IPS-NIHi7 (cell line): ENCODE results near the gene HIVEP3.
"Not testable (repeated sequence)": the region's sequence is repeated elsewhere in the genome, so short reads cannot be mapped to it uniquely, and the experiment has no call there.

Source experiments
- DNase-seq: peaks from one replicate; pipeline ENCODE4 v3.0.0; 2012; ENCODE audit warnings: mixed read lengths; ENCODE audit errors: extremely low spot score

The HIVEP3 gene

DNA sequence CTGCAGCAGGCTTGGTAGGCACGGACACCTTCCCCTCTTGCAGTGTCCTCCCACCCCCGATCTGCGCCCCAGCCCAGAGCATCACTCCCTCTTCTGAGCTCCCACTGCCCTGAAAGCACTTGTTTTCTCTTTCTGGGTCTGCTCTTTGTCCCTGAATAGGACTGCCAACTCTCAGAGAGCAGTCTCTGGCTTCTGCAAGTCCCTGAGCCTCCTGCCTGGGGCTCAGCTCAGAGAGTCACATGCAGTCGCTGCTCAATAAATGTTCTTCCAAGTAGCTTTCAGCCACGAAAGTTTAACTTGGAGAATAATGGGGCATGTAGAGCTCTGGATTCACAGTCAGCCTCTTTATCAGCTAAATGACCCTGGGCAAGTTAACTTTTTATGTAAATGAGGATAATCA lies 205.6 kb downstream of the HIVEP3 start:
- no peak for DNase-seq

DNA sequence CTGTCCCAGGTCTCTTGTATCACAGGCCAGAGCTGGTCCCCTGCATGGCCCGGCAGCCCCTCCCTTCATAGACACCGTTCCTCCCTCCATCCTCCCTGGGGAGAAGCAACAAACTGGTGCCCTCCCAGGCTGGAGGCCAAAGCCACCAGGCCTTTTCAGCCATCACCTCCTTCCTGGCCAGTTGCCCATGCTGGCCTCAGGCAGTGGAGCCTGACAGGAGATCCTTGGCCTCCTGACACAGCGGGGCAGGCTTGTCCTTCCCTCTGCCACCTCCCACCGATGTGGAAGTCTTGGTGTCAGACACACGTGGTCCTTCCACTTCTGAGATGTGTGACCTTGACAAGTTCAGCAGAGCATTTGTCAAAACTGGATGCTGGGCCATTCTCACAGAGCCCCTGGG lies 206.0 kb downstream of the HIVEP3 start:
- DNase-seq = no peak

GRCh38 chr1:41712081-41712480 lies 206.6 kb downstream of the HIVEP3 start:
- no peak for DNase-seq

- no peak for DNase-seq
These were observed 207.1 kb downstream of the HIVEP3 start for GRCh38 chr1:41711581-41711980.

DNA sequence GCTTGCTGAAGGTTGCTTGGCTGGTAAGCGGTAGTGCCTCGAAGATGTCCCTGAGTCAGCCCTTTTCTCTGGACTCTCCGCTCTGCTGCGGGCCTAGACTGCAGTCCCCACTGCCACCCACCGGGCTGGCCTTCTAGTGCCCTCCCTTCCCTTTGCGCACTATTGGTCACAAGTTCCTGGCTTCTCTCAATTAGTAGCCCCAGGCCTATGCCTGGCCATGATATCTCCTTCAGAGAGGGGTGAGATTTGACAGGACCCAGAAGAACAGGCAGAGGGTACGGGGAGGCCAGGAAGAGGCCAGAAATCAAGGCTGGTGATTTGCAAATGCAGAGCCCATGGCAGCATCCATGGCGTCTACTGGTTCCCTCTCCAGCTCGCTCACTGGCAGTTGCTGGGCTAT lies 207.7 kb downstream of the HIVEP3 start:
- no peak for DNase-seq

DNA sequence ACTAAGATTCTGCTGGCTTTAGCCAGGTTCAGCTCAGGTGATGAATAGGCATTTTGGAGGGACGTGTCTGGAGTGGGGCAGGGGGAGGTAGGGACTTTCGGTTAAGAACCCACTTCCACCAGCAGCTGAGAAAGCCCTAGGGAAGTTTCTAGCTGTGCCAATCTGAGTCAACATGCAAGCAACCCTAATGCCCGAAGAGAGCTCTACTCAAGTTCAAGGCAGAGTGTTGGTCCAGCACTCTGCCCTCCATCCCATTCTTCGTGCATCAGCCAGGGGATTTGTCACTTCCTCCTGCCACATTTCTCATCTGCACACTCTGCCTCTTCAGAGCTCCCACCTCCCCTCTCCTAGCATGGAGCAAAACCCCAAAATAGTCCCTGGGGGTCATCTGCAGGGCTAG lies 208.8 kb downstream of the HIVEP3 start:
- DNase-seq = no peak

- DNase-seq = no peak
These were observed 209.4 kb downstream of the HIVEP3 start for GRCh38 chr1:41709331-41709730.

- no peak for DNase-seq
These were observed 210.4 kb downstream of the HIVEP3 start for GRCh38 chr1:41708332-41708731.

GRCh38 chr1:41707793-41708192 lies 210.9 kb downstream of the HIVEP3 start:
- no peak for DNase-seq

- no peak for DNase-seq
These were observed 212.9 kb downstream of the HIVEP3 start for GRCh38 chr1:41705798-41706197.

- DNase-seq = no peak
These were observed 214.5 kb downstream of the HIVEP3 start for GRCh38 chr1:41704196-41704595.

DNA sequence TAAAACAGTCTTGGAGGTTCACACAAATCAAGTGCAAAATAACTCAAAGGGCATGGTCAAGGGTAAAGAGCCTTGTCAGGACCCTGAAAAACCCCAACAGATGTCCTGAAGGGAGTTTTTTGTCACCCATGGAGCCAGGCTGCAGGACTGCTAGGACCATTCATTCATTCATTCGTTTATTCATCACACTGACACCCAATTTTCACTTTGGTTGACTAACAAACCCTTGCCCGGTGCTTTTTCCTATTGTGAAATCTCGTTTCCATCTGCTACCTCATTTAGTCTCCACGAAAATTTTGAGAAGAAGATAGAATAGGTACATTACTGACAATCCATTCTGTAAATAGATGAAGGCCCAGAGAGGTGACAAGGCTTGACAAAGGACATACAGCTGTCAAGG lies 216.0 kb downstream of the HIVEP3 start:
- DNase-seq = no peak

GRCh38 chr1:41700986-41701535 lies 217.7 kb downstream of the HIVEP3 start:
- no peak for DNase-seq

- no peak for DNase-seq
These were observed 218.1 kb downstream of the HIVEP3 start for GRCh38 chr1:41700581-41700980.

DNA sequence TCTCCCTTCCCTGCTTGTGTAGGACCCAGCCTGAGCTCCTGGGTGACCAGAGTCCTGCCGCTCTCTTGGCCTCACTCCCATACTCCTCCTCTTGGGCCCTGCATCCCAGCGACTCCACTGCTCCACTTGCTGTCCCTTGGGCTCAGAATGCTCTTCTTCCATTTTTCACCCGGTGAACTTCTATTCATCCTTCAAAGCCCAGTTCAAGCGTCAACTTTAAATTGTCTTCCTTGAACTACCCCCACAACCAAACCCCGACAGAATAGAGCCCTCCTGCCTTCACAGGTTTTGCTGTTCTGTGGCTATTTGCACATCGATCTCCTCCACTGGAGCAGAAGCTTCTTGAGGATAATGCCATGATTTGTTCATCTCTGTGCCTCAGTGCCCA lies 218.9 kb downstream of the HIVEP3 start:
- DNase-seq = no peak

DNA sequence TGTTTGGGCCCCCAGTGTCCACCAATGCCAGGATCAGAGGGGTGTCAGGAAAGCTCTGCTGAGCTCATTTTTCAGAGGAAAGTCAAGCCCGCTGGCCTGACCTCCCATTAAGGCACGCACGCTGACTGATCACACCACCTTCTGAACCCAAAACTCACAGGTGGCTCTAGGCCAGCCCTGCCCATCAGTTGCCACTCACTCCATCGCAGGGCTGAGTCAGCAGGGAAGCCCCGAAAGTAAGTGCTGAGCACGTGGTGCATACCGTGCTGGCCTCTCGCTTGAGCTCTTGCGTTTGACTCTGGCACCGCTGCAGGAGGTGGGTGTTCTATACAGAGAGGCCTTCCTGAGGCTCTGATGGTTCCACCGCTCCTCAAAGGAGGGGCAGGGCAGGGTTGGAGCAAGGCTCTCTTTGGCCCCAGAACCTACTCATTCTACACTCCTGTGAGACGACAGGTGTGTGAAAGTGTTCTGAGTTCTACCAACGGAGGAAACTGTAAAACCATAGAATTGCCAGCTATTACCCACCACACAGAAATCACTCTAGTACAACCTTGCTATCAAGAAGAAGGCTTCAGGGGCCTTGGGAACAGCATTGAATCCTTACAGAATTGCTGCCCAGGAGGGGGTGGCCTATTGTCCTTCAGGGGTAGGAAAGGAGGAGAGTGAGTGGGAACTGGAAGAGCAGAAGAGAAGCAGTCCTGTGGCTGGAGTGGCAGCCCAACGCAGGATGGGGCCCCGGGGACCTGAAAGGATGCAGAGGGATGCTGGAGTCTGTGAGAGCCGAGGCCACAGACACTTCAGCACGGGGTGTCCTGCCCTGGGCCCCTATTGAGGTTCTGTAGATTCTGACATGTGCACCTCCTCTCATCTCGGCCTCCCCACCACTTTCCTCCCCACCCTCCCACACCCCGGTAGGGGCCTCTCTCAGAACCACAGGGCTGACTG lies 219.5 kb downstream of the HIVEP3 start:
- DNase-seq = no peak

- DNase-seq = no peak
These were observed 222.3 kb downstream of the HIVEP3 start for GRCh38 chr1:41696381-41696780.

DNA sequence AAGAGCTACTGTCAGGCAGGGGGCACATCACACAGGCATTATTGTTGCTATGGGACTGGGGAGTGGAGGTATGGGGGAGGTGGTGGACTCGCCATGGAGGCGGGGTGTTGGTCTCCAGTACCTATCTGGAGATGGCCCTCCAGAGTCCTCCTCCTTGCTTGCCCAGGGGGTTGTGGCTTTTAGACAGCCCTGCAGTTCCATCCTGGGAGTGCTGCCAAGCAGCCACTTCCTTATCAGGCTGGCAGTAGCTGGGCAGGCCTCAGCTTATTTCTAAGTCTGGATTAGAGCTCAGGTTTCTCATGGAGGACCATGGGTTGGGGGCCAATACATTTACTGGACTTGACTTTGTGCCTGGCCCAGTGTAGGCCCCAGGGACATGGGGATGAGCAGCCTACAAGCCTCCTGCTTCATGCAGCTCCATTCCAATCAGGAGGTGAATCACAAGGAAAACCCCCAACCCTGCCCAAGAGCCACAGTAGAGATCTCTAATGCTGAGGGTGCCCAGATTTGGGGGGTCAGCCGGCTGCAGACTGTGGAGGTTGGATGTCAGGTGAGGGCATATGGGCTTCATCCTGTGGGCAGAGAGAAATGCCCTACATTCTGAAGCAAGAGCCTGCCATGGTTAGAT lies 223.5 kb downstream of the HIVEP3 start:
- DNase-seq = no peak

DNA sequence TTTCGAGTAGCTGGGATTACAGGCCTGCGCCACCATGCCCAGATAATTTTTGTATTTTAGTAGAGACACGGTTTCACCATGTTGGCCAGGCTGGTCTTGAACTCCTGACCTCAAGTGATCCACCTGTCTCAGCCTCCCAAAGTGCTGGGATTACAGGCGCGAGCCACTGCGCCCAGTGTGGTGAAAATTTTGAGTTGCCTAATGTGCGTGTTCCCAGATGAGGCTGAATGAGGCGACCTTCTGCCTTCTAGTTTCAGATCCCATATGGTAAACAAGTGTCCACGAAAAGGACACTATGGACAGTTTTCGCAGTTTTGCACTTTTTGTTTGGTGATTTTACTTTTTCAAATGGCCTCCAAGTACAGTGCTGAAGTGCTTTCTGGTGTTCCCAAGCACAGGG lies 226.8 kb downstream of the HIVEP3 start:
- DNase-seq = not testable (repeated sequence)

DNA sequence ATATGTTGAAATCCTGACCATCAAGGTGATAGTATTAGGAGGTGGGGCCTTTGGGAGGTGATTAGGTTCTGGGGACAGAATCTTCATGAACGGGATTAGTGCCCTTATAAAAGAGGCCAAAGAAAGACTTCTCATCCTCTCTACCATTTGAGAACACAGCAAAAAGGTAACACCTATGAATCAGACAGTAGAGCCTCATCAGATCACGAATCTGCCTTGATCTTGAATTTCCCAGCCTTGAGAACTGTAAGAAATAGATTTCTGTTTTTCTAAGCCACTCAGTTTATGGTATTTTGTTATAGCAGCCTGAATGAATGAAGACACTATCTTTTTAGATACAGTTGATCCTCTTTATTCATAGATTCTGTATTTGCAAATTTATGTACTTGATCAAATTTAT lies 227.3 kb downstream of the HIVEP3 start:
- no peak for DNase-seq

GRCh38 chr1:41690331-41690730 lies 228.4 kb downstream of the HIVEP3 start:
- no peak for DNase-seq

- DNase-seq = no peak
These were observed 229.2 kb downstream of the HIVEP3 start for GRCh38 chr1:41689558-41689981.

DNA sequence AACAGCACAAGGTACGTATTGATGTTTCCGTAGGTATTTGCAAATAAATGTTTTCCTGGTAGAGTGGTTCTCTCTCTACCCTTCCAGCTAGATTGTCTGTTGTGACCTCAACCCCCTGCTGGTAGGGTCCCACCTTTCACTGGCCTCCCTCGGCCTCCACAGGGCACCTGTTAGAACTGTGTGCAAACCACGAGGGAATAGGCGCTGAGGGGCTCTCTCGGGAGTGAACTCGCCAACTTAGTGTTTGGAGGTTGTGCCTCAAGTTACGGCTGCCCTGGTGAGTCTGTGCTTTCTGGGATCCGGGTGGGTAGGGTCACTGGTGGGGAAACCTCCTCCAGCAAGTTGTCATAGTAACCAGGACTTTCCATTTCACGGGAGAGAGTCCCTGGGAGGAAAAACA lies 229.6 kb downstream of the HIVEP3 start:
- no peak for DNase-seq
